HG03139 (cell line): ENCODE results near the gene CHPF2.
A peak's percentile ranks its signal among the peaks of the same experiment; 100 is the strongest.

ENCODE experiments used
- ATAC-seq: cut with Tn5 transposase; IDR thresholded peaks from one replicate; pipeline ENCODE4 v1.9.1; 2021; ENCODE audit not compliant: unreplicated experiment

The CHPF2 gene

GRCh38 chr7:151232091-151232916 is at the start of gene CHPF2:
TSS of gene CHPF2 (plus strand) at chr7:151232483. CDS start at chr7:151234012, 1,529 bp downstream.
- peak; percentile 97 for ATAC-seq

- ATAC-seq: no peak
Observed at GRCh38 chr7:151185762-151186639, 46.3 kb upstream of the CHPF2 start.

GRCh38 chr7:151186640-151187408 is 45.5 kb upstream of the CHPF2 start, which contains the start of gene ASB10:
TSS of gene ASB10 (minus strand) at chr7:151187250. CDS start at chr7:151187130, 120 bp downstream.
- ATAC-seq: no peak

GRCh38 chr7:151187409-151188251 is 44.7 kb upstream of the CHPF2 start:
- no peak for ATAC-seq

- no peak for ATAC-seq
Observed at GRCh38 chr7:151188252-151188542, 44.1 kb upstream of the CHPF2 start.

- ATAC-seq: no peak
Observed at GRCh38 chr7:151189038-151189437, 43.2 kb upstream of the CHPF2 start.

GRCh38 chr7:151191544-151191943 is 40.7 kb upstream of the CHPF2 start:
- no peak for ATAC-seq

GRCh38 chr7:151192002-151192539 is 40.2 kb upstream of the CHPF2 start:
- no peak for ATAC-seq

GRCh38 chr7:151193203-151193978 is 38.9 kb upstream of the CHPF2 start:
- ATAC-seq: no peak

GRCh38 chr7:151194188-151194587 is 38.1 kb upstream of the CHPF2 start:
- no peak for ATAC-seq

- no peak for ATAC-seq
Observed at GRCh38 chr7:151195616-151196450, 36.5 kb upstream of the CHPF2 start.

- ATAC-seq: no peak
Observed at GRCh38 chr7:151197932-151198331, 34.4 kb upstream of the CHPF2 start.

- no peak for ATAC-seq
Observed at GRCh38 chr7:151198945-151199848, 33.1 kb upstream of the CHPF2 start.

- ATAC-seq: no peak
Observed at GRCh38 chr7:151201344-151201743, 30.9 kb upstream of the CHPF2 start.

GRCh38 chr7:151201751-151202150 is 30.5 kb upstream of the CHPF2 start:
- ATAC-seq: no peak

- no peak for ATAC-seq
Observed at GRCh38 chr7:151202836-151203235, 29.4 kb upstream of the CHPF2 start.

GRCh38 chr7:151204383-151205032 is 27.8 kb upstream of the CHPF2 start:
- ATAC-seq: no peak
